Neural progenitor cell (in vitro differentiated cells): ENCODE measurements around the gene TSPAN15. TPM values are rescaled to one million over a fixed set of nuclear protein-coding genes. Genes with fewer than 3 reads are reported as not detected.

Experiments
- DNase-seq: peaks from one replicate; pipeline ENCODE4 v3.0.0-alpha.2; 2016; ENCODE audit warnings: low spot score
- H2AFZ ChIP-seq: fragments of 200-600 bp; sonication (generic); replicated peaks from 2 replicates; pipeline ENCODE4 v1.6.1; 2016; ENCODE audit warnings: antibody characterized with exemption
- H3F3A ChIP-seq: fragments of 200-600 bp; sonication (generic); 2 replicates; pipeline ENCODE4 v1.6.1; 2016; ENCODE audit warnings: antibody characterized with exemption, low read depth
- H3K27ac ChIP-seq: fragments of 200-600 bp; sonication (generic); 2 replicates; pipeline ENCODE4 v1.5.1; 2016; ENCODE audit warnings: mild to moderate bottlenecking
- H3K27me3 ChIP-seq: fragments of 200-600 bp; sonication (generic); 2 replicates; pipeline ENCODE4 v1.6.1; 2016; ENCODE audit warnings: mild to moderate bottlenecking, moderate library complexity
- H3K36me3 ChIP-seq: fragments of 200-600 bp; sonication (generic); 2 replicates; pipeline ENCODE4 v1.5.1; 2016
- H3K4me1 ChIP-seq: fragments of 200-600 bp; sonication (generic); 2 replicates; pipeline ENCODE4 v1.6.1; 2016; ENCODE audit warnings: mixed run types
- H3K4me2 ChIP-seq: fragments of 200-600 bp; sonication (generic); 2 replicates; pipeline ENCODE4 v1.6.1; 2016
- H3K4me3 ChIP-seq: fragments of 200-600 bp; sonication (generic); 2 replicates; pipeline ENCODE4 v1.5.1; 2016
- H3K79me2 ChIP-seq: fragments of 200-600 bp; sonication (generic); 2 replicates; pipeline ENCODE4 v1.6.1; 2016; ENCODE audit warnings: low read depth
- H3K9ac ChIP-seq: fragments of 200-600 bp; sonication (generic); 2 replicates; pipeline ENCODE4 v1.6.1; 2016
- H3K9me3 ChIP-seq: fragments of 200-600 bp; sonication (generic); 2 replicates; pipeline ENCODE4 v1.5.1; 2016; ENCODE audit warnings: low read depth
- H4K20me1 ChIP-seq: fragments of 200-600 bp; sonication (generic); 2 replicates; pipeline ENCODE4 v1.6.1; 2016; ENCODE audit warnings: low read depth
- H3K27ac Mint-ChIP-seq: 3 replicates; pipeline ENCODE4 v1.8.0; 2021; ENCODE audit warnings: mixed read lengths
- H3K27me3 Mint-ChIP-seq: 2 replicates; pipeline ENCODE4 v1.8.0; 2022; ENCODE audit warnings: low read depth, mild to moderate bottlenecking, inconsistent platforms, moderate library complexity, mixed read lengths; ENCODE audit not compliant: insufficient read depth
- H3K36me3 Mint-ChIP-seq: 3 replicates; pipeline ENCODE4 v1.8.0; 2021; ENCODE audit warnings: mixed read lengths
- H3K4me1 Mint-ChIP-seq: 3 replicates; pipeline ENCODE4 v1.8.0; 2021; ENCODE audit warnings: mixed read lengths
- H3K4me3 Mint-ChIP-seq: 3 replicates; pipeline ENCODE4 v1.8.0; 2021; ENCODE audit warnings: mild to moderate bottlenecking, moderate library complexity, mixed read lengths
- H3K9me3 Mint-ChIP-seq: 3 replicates; pipeline ENCODE4 v1.8.0; 2020; ENCODE audit warnings: mixed read lengths
- CTCF ChIP-seq: fragments of 200-600 bp; sonication (generic); IDR thresholded peaks from 2 replicates; pipeline ENCODE4 v1.5.1; 2017; ENCODE audit warnings: antibody characterized with exemption, mild to moderate bottlenecking
- EZH2 ChIP-seq: fragments of 200-600 bp; sonication (generic); IDR thresholded peaks from 2 replicates; pipeline ENCODE4 v1.6.1; 2017; ENCODE audit warnings: antibody characterized with exemption, mild to moderate bottlenecking, moderate library complexity
- EZH2phosphoT487 ChIP-seq: fragments of 200-600 bp; sonication (generic); IDR thresholded peaks from 2 replicates; pipeline ENCODE4 v1.6.1; 2017; ENCODE audit warnings: antibody characterized with exemption
- total RNA-seq: library from RNA; depleted of rRNA; stranded (reverse); fragments of >200 nt; gene quantifications from 2 replicates; pipeline ENCODE4 v1.2.3, GENCODE V29; 2015; ENCODE audit warnings: low replicate concordance

Gene TSPAN15
- total RNA-seq, 1 donor from 2014 or later, result 6.8 TPM

- Histone ChIP-seq H3K4me1 (peaks cover 12% of the 10 kb centered on the region), H3K79me2 (no peaks in the 10 kb centered on the region), H3K27me3 (no peaks in the 10 kb centered on the region), H3F3A (no peaks in the 10 kb centered on the region), H4K20me1 (no peaks in the 10 kb centered on the region), H3K27ac (no peak overlapping the region), H2AFZ (no peak overlapping the region), H3K4me2 (no peak overlapping the region), H3K9ac (no peak overlapping the region), H3K4me3 (no peak overlapping the region), H3K36me3 (no peaks in the 10 kb centered on the region), H3K9me3 (no peaks in the 10 kb centered on the region)
- no peak for DNase-seq
- TF ChIP-seq CTCF (no peak), EZH2 (no peak), EZH2phosphoT487 (no peak)
- H3K27ac Mint-ChIP-seq, result no peak overlapping the region
- peaks cover 4% of the 10 kb centered on the region for H3K36me3 Mint-ChIP-seq
- peaks cover 15% of the 10 kb centered on the region for H3K4me1 Mint-ChIP-seq
- peaks cover 4% of the 10 kb centered on the region for H3K27me3 Mint-ChIP-seq
- H3K4me3 Mint-ChIP-seq, result no peak overlapping the region
- H3K9me3 Mint-ChIP-seq, result peaks cover 16% of the 10 kb centered on the region
Measured at GRCh38 chr10:69489506-69490090, 38.3 kb downstream of the TSPAN15 start.

GRCh38 chr10:69490876-69491275, 39.6 kb downstream of the TSPAN15 start:
- TF ChIP-seq EZH2phosphoT487, result no peak
- TF ChIP-seq CTCF, result no peak
- no peak for TF ChIP-seq EZH2
- Histone ChIP-seq H2AFZ (no peak overlapping the region), H3K27ac (no peak overlapping the region), H3K9me3 (no peaks in the 10 kb centered on the region), H3K4me2 (no peak overlapping the region), H3K4me1 (peaks cover 19% of the 10 kb centered on the region), H3K79me2 (no peaks in the 10 kb centered on the region), H3K4me3 (no peak overlapping the region), H3K27me3 (no peaks in the 10 kb centered on the region), H3K9ac (no peak overlapping the region), H3F3A (no peaks in the 10 kb centered on the region), H4K20me1 (no peaks in the 10 kb centered on the region), H3K36me3 (no peaks in the 10 kb centered on the region)
- Mint-ChIP-seq H3K4me3 (no peak overlapping the region), H3K4me1 (peaks cover 21% of the 10 kb centered on the region), H3K36me3 (peaks cover 6% of the 10 kb centered on the region), H3K27ac (no peak overlapping the region), H3K9me3 (peaks cover 16% of the 10 kb centered on the region), H3K27me3 (peaks cover 6% of the 10 kb centered on the region)
- DNase-seq, result no peak

GRCh38 chr10:69491611-69492010, 40.3 kb downstream of the TSPAN15 start:
- H3K4me3 ChIP-seq, result no peak overlapping the region
- H3F3A ChIP-seq, result no peaks in the 10 kb centered on the region
- Mint-ChIP-seq H3K9me3 (peaks cover 16% of the 10 kb centered on the region), H3K36me3 (peaks cover 8% of the 10 kb centered on the region), H3K27ac (peak overlapping the region; percentile 24), H3K4me1 (peaks cover 21% of the 10 kb centered on the region), H3K4me3 (no peak overlapping the region), H3K27me3 (peaks cover 6% of the 10 kb centered on the region)
- H3K4me2 ChIP-seq, result no peak overlapping the region
- no peak overlapping the region for H3K27ac ChIP-seq
- no peak for TF ChIP-seq EZH2
- TF ChIP-seq CTCF, result no peak
- no peak for TF ChIP-seq EZH2phosphoT487
- H3K36me3 ChIP-seq, result no peaks in the 10 kb centered on the region
- H3K27me3 ChIP-seq, result no peaks in the 10 kb centered on the region
- H3K9me3 ChIP-seq, result no peaks in the 10 kb centered on the region
- H2AFZ ChIP-seq, result no peak overlapping the region
- DNase-seq, result no peak
- H3K9ac ChIP-seq, result no peak overlapping the region
- H4K20me1 ChIP-seq, result no peaks in the 10 kb centered on the region
- peaks cover 19% of the 10 kb centered on the region for H3K4me1 ChIP-seq
- no peaks in the 10 kb centered on the region for H3K79me2 ChIP-seq
